ENCODE results near the gene DECR2. TPM values are rescaled to one million over a fixed set of nuclear protein-coding genes. Genes with fewer than 3 reads are reported as not detected.
A peak's percentile ranks its signal among the peaks of the same experiment; 100 is the strongest.

DECR2 gene
- total and polyA plus RNA-seq, 9 of the 15 experiments (the other 6 are each of a cell fraction or from before 2014, with no cell fraction given) = 1.0 to 31.9 (median 10.3) TPM

- TF ChIP-seq NFYB (IDR thresholded peaks at IDR 0.05; ENCODE audit: extremely low read depth, insufficient read length) (no peak), CEBPB (tag; IDR thresholded peaks at IDR 0.05) (no peak), STAT5A (IDR thresholded peaks at IDR 0.05; ENCODE audit: borderline replicate concordance, low read length) (no peak), AFF1 (IDR thresholded peaks at IDR 0.05; ENCODE audit: low read depth in 1 of 2, partially characterized antibody in 2 of 2) (no peak), ZNF253 (CRISPR knock-in tag; conservative IDR thresholded peaks at IDR 0.05) (no peak), IFI16 (CRISPR knock-in tag; IDR thresholded peaks at IDR 0.05) (no peak), FOXK2 (conservative IDR thresholded peaks at IDR 0.05 in 1 of 2, IDR thresholded peaks at IDR 0.05 in 1 of 2; ENCODE audit: low read depth in 2 of 2) (no peak), ZNF444 (CRISPR knock-in tag; IDR thresholded peaks at IDR 0.05) (no peak), EP300 (IDR thresholded peaks at IDR 0.05; ENCODE audit: low read length) (no peak), E2F4 (CRISPR knock-in tag; IDR thresholded peaks at IDR 0.05; ENCODE audit: low read depth) (no peak), MBD1 (CRISPR knock-in tag; IDR thresholded peaks at IDR 0.05) (no peak), MAFF (IDR thresholded peaks at IDR 0.05; ENCODE audit: low read length) (peak; percentile 84), ZBED1 (IDR thresholded peaks at IDR 0.05) (no peak)
- TF ChIP-seq, protein P1, sequence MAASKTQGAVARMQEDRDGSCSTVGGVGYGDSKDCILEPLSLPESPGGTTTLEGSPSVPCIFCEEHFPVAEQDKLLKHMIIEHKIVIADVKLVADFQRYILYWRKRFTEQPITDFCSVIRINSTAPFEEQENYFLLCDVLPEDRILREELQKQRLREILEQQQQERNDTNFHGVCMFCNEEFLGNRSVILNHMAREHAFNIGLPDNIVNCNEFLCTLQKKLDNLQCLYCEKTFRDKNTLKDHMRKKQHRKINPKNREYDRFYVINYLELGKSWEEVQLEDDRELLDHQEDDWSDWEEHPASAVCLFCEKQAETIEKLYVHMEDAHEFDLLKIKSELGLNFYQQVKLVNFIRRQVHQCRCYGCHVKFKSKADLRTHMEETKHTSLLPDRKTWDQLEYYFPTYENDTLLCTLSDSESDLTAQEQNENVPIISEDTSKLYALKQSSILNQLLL (CRISPR knock-in tag; IDR thresholded peaks at IDR 0.05; ENCODE audit: borderline replicate concordance) = no peak
- TF ChIP-seq, protein P2, sequence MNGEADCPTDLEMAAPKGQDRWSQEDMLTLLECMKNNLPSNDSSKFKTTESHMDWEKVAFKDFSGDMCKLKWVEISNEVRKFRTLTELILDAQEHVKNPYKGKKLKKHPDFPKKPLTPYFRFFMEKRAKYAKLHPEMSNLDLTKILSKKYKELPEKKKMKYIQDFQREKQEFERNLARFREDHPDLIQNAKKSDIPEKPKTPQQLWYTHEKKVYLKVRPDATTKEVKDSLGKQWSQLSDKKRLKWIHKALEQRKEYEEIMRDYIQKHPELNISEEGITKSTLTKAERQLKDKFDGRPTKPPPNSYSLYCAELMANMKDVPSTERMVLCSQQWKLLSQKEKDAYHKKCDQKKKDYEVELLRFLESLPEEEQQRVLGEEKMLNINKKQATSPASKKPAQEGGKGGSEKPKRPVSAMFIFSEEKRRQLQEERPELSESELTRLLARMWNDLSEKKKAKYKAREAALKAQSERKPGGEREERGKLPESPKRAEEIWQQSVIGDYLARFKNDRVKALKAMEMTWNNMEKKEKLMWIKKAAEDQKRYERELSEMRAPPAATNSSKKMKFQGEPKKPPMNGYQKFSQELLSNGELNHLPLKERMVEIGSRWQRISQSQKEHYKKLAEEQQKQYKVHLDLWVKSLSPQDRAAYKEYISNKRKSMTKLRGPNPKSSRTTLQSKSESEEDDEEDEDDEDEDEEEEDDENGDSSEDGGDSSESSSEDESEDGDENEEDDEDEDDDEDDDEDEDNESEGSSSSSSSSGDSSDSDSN (IDR thresholded peaks at IDR 0.05; ENCODE audit: borderline replicate concordance in 1 of 2, low read depth in 2 of 2, low read length in 2 of 2) = no peak
Observed at GRCh38 chr16:414395-415169, 12.9 kb downstream of the DECR2 start (continued).

Measured in K562 (cell line).